ENCODE data around the gene SRI.

DNA sequence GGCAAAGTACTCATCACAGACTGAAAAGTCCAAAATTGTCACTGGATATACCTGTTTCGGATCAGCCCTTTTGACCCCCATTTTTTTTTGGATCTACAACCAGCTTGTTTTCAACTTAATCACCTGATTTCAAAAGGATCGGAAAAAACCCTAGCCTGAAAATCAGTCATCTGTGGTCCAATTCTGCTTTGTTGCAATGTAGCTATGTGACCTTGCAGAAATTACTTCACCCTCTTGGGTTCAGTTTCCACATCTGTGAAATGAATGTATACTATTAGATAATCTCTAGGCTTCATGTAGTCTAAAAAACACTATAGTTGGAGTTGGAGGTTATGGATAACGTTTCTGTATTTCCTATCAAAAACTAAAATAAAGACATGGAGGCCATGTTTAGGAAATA, 49.7 kb upstream of the SRI start:
- TF ChIP-seq, protein P1, sequence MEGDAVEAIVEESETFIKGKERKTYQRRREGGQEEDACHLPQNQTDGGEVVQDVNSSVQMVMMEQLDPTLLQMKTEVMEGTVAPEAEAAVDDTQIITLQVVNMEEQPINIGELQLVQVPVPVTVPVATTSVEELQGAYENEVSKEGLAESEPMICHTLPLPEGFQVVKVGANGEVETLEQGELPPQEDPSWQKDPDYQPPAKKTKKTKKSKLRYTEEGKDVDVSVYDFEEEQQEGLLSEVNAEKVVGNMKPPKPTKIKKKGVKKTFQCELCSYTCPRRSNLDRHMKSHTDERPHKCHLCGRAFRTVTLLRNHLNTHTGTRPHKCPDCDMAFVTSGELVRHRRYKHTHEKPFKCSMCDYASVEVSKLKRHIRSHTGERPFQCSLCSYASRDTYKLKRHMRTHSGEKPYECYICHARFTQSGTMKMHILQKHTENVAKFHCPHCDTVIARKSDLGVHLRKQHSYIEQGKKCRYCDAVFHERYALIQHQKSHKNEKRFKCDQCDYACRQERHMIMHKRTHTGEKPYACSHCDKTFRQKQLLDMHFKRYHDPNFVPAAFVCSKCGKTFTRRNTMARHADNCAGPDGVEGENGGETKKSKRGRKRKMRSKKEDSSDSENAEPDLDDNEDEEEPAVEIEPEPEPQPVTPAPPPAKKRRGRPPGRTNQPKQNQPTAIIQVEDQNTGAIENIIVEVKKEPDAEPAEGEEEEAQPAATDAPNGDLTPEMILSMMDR (IDR thresholded peaks at IDR 0.05) = no peak
- no peak for TF ChIP-seq POLR2AphosphoS5 (IDR thresholded peaks at IDR 0.05; ENCODE audit: low read depth, low read length)

Measured in Panc1 (cell line).